ENCODE results near the gene EFCAB6. TPM values are rescaled to one million over a fixed set of nuclear protein-coding genes. Genes with fewer than 3 reads are reported as not detected.

EFCAB6 gene
- total RNA-seq, 1 experiment from 2014 or later = 0.88 TPM

DNA sequence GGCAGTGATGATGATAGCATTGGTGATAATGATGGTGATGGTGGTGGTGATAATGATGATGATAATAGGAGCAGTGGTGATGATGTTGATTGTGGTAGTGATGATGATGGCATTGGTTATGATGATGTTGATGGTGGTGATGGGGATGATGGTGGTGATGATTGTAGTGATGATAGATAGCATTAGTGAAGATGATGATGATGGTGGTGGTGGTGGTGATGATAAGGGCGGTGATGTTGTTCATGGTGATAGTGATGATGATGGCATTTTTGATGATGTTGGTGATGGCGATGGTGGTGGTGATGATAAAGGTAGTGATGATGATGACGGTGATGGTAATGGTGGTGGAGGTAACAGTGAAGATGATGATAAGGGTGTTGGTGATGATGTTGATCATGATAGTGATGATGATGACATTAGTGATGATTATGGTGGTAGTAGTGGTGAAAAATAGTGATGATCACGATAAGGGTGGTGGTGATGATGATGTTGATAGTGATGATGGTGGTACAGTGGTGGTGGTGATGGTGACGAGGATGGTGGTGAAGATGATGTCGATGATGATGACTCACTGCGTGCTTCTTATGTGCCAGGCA lies 307.3 kb downstream of the EFCAB6 start:
- DNase-seq (ENCODE audit: low spot score) = no peak

DNA sequence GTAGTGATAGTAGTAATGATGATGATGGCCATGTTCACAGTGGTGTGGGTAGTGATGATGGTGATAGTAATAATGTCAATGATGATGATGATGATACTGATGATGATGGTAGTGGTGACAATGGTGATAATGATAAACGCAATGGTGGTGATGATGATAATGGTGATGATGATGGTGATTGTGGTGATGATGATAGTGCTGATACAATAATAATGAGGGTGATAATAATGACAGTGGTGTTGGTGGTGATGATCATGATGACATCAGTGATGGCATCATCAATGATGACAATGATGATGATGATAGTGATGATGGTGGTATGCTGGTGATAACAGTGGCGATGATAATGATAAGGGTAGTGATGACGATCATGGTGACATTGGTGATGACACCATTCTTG lies 308.0 kb downstream of the EFCAB6 start:
- DNase-seq (ENCODE audit: low spot score) = no peak

DNA sequence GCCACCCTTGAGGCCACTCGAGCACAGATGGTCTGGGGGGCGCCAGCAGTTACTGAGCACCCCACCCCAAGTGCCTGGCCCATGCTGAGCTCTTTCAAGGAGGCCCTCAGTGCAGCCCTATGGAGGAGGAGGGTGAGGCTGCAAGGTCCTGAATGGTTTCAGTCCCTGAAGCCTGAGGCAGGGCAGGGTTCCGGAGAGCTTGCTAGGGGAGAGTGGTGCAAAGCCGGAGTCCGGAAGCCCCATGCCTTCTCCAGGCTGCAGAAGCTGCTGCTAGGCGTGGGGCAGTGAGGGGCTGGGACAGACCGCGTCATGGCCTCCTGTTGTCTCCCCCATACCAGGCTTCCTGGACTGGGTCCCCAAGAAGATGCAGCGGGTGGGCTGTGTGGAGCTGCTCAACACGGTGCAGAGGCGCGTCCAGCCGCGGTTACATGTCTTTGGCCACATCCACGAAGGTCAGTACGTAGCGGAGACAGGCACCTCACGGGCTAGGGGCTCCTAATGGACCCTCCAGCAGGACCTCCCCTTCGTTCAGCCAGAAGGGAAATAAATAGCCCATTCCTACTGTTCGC lies 309.7 kb downstream of the EFCAB6 start:
- DNase-seq (ENCODE audit: low spot score) = no peak

DNA sequence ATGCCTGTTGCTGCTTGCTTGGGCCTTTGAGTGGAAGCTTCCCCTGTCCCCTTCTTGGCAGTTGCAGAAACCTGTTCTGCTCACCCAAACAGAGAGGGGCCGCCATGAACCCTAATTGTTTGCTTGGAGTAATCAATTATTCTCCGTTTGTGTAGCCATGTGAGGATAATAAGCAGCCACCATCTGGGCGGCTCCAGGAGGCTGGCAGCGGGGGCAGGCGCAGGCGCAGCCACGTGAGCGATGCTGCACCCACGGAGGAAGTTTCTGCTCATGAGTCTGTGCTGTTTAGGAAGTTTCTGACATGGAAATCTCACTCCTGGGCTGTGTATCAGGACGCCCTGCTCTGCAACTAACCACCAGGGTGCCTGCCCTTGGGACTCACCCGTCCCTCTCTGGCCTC lies 310.2 kb downstream of the EFCAB6 start:
- no peak for DNase-seq (ENCODE audit: low spot score)

DNA sequence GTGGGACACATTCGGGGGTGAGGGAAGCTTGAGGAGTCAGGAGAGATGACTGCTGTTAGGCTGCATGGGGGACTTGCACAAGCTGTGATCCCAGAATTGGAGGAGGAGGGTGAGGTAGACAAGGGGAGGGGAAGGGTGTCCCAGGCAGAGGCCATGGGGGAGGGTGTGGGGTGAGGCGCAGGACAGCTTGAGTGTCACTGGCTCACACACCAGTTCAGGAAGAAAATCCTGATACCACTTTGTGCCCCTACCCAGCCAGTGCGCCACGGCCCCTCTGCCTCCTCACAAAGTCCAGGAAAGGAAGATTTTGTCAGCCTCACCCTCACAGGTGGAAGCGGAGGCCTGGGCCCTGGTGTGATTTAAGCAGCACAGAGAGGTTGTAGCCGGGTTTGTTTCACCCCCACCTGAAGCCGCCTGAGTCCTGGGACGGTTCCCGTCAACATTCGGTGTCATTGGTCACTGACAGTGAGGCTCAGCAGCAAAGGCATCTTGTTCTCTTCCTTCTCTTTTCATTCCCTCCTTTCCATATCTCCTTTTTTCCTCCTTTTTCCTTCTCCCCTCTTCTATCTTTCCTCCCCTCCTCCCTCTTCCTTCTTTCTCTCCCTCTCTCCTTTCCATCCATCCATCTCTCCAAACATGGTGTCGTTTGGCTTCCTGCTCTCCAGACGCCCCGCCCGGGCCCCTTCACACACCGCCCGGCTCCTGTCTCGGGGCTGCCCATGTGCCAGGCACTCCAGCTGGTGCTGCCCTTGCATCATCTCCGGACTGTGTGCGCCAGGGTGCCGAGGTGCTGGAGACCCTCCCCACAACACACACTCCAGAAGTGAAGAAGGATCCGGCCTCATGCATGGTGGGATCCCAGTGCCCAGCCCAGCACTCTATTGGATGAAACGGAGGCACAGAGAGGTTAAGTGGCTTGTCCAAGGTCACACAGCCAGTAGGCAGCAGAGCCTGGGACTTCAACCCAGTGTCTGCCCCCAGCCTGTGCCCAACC lies 311.0 kb downstream of the EFCAB6 start:
- no peak for DNase-seq (ENCODE audit: low spot score)

DNA sequence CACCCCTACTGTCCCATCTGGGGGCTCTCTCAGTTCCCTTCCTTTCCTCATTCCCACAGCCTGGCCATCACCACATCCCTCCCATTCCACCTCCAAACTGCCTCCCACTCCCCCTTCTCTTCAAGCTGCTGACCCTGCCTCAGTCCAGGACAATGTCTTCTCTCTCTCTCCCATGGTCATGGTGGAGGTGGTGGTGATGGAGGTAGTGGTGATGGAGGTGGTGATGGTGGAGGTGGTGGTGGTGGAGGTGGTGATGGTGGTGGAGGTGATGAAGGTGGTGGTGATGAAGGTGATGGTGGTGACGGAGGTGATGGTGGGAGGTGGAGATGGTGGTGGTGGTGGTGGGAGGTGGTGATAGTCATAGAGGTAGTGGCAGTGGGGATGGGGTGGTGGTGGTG lies 313.2 kb downstream of the EFCAB6 start:
- DNase-seq (ENCODE audit: low spot score) = no peak

DNA sequence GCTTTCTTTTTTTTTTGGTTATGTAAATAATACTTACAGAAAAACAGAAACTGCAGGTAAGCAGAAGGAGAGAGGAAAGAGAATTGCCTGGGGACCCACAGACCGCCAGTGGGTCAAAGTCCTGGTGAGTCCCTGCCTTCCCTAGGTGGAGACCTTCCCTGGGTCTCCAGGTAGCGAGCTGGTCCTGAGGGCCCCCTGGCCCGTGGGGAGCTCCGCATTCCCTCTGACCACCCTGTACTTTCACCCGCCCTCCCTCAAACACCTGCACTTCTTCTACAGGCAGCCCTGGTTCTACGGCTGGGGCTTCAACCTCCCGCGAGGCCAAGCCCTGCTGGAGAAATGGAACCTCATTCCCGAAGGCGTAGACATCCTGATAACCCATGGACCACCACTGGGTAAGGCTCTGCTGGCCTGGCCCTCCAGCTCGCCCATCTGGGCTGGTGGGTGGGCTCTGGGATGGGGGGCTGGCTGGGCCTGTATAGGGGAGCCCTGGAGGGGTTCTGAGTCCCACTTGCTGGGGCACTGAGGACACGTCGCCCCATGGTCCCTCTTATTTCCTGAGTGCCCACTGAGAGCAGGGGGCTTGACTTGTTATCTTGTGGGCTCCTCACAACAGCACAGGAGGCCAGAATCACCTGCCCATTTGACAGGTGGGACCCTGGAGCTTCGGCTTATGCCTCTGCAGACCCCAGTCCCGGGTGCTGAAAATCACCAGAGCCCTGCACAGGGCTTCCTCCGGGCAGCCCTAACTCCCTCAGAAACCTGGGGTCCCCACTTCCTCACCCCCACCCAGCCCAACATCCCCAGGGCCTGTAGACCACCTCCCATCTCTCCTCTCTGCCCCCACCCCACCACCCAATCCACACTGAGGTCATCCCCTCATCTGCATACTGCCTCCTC lies 313.9 kb downstream of the EFCAB6 start:
- DNase-seq (ENCODE audit: low spot score) = no peak

DNA sequence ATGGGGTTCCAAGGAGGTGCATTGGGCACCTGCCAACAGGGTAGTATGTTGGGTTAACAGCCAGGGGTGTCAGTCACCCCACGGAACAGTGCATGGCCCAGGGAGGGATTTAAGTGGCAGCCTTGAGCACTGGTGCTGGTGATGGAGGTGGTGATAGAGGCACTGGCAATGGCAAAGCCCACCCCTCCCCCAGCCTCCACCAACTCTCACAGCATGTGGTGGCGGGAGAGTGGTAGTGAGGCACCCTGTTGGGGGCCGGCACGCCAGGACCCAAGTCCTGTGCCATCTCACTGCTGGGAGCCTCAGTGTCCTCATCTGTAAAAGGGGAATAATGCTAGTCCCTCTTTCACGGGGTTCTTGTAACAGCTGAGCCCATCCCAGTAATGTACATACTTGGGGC lies 318.8 kb downstream of the EFCAB6 start:
- no peak for DNase-seq (ENCODE audit: low spot score)

DNA sequence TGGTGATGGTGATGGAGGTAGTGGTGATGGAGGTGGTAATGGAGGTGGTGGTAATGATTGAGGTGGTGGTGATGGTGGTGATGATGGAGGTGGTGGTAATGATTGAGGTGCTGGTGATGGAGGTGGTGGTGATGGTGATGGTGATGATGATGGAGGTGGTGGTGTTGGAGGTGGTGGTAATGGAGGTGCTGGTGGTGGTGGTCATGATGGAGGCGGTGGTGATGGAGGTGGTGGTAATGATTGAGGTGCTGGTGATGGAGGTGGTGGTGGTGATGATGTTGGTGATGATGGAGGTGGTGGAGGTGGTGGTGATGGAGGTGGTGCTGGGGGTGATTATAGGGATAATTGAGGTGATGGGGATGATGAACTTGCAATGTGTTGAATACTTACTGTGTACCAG lies 320.4 kb downstream of the EFCAB6 start:
- DNase-seq (ENCODE audit: low spot score) = no peak

DNA sequence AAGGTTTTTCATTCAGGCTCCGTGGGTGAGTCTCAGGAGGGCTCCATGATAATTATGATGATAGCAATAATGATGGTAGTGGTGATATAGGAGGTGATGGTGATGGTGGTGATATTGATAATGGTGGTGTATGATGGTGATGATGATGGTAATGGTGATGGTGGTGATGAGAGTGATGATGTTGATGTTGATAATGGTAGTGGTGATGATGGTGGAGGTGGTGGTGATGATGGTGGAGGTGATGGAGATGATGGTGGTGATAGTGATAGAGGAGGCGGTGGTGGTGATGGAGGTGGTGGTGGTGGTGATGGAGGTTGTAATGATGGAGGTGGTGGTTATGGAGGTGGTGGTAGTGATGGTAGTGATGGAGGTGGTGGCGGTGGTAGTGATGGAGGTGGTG lies 320.9 kb downstream of the EFCAB6 start:
- DNase-seq (ENCODE audit: low spot score) = no peak

DNA sequence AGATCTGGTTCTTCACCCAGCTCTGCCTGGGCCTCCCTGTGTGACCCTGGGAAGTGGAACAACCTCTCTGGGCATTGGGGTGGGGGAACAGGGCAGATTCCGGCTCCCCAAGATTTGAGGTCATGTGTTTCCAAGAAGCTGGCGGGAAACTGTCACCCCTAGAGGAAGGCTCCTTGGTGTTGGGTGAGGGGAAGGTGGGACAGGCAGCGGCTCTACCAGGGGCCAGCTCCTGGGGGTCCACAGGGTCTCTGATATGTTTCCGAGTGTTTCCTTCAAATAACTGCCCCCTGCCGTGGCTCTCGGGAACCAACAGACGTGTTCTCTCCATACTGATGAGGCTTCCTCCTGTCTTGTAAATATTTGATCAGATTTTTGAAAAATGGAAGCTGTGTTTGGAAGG lies 321.8 kb downstream of the EFCAB6 start:
- no peak for DNase-seq (ENCODE audit: low spot score)

DNA sequence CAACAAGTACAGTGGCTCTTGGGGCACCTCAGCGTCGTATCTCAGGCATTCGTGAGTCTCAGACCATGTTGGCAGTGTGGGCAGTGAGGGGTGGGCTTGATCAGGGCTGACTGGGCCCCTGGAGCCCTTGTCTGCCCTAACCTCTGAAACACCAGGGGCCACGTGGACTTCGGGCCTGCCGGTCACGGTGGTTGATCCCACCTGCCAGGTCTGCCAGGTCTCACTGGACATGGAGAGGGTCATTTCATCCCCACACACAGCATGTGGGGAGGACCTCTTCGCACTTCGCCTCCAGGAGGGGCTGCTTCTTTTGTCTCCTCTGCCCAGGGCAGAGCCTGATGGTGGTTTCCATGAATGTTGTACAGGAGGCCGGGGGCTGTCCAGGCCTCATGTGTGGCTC lies 323.2 kb downstream of the EFCAB6 start:
- DNase-seq (ENCODE audit: low spot score) = no peak

DNA sequence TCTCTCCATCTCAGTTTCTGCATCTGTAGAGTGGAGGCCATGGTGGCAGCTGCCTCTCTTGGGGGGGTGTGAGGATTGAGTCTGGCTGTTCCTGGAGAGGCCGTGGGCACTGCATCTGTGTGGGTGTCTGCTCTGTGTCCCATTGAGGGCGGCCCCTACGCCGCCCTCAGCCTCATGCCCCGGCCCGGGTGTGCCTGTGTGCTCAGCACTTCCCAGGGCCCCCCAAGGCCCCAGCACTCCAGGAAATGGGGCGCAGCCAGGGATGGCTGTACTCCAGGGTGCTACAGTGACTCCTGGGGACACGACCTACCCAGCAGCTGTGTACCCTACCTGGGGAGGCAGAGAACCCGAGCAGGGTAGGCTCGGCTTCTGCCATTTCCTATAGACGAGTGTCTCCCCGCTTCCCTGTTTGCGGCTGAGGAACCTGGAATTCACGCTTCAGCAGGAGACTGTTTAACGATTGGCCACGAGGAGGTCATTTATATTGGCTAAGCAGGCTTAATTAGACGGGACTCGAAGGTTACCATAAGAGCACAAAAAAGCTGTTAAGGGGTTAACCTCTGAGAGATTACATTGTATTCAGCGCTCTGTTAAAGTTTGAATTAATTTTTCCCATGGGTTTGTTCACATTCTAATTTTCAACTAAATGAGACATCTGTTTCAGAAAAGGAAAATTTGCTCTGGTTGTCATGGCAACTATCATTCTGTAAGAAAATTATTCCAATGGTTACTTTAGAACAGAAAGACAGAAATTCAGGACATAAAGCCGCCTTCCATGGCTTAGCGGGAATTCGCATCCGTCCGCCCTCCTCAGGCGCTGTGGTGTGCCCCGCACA lies 323.9 kb downstream of the EFCAB6 start:
- no peak for DNase-seq (ENCODE audit: low spot score)

DNA sequence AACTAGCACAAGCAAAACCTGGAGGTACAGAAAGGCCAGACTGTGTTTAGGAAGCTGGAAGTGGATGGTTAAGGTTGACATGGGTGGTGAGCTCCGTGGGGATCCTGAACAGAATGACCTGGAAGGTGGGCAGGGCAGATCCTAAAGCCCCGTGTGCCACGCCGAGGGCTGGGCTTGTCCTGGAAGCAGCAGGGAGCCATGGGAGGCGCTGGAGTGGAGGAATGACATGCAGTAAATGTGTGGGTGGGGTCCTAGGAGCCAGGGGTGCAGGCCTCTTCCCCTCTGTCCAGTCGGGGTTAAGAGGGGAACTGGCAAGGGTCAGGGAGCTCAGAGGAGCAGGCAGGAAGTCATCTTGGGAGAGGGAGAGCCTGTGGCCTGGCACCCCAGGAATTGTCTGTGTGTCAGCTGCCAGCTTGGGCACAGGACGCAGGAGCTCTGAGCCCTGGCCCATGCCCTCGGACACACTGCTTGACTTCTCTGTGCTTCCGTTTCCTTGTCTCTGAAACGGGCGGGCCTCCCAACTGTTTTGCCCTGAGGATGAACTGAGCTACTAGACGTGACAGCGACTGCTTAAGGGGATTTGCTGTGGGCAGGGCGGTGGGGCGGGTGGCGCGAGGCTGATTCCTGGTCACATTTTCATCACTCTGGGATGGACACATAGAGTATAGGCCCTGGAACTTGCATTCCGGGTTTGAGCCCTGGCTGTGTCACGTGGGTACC lies 324.6 kb downstream of the EFCAB6 start:
- DNase-seq (ENCODE audit: low spot score) = no peak

DNA sequence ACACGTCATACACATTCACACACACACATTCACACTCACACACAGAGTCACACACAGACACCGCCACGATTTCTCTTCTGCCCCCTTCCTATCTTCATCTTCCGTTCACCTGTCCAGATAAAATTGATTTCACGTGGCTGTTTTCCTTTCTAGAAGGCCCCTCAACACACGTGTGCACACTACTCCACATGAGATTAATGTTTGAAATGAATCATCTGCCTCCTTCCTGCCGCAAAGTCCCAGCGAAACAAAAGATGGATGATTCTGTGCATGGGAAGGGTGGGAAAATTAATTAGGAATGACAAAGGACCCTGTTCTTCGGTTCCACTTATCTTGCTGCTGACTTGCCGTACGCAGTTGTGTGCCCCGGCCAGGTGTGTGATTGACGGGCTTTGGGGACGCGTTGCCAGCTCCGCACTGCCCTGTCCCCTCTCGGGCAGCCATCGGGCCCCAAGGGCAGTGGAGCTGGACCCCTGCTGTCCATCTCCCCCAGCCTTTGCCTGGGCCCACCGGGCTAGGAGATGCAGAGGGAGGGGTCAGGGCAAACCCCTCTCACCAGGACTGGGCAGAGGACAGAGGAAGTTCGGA lies 326.5 kb downstream of the EFCAB6 start:
- no peak for DNase-seq (ENCODE audit: low spot score)

DNA sequence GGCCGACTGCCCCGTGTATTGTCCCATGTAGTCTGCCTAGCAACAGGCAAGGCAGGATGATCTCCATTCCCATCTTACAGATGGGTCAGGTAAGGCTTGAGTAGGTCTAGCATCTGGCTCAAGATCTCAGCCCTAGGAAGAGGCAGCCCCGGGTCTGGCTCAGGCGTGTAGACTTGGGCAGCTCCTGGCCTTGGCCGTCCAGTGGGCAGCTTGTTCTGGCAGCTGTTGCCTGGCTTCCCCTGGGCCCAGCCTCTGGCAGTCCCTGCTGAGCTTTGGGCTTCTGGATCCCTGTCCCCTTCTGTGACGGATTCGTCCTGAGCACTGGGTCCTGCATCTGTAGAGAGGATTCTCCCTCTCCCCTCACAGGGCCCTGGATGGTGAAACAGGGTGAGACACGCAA lies 327.9 kb downstream of the EFCAB6 start:
- no peak for DNase-seq (ENCODE audit: low spot score)

DNA sequence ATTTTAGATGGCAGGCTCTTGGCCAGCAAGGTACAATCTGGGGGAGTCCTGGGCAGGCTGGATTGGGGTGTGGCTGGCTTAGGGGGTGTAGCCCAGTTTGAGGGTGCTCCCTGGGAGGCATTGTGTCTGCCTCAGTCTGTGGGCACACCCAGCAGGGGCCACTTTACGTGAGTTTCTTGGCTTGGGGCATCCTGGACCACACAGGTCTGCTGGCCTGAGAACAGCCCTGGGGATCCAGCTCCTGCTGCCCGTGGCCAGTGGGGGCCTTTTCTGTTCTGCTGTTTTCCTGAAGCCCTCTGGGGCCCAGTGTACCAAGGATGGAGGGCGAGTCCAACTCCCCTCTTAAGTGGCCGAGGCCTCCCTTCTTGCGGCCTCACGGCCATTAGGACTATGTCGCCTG lies 328.4 kb downstream of the EFCAB6 start:
- no peak for DNase-seq (ENCODE audit: low spot score)

DNA sequence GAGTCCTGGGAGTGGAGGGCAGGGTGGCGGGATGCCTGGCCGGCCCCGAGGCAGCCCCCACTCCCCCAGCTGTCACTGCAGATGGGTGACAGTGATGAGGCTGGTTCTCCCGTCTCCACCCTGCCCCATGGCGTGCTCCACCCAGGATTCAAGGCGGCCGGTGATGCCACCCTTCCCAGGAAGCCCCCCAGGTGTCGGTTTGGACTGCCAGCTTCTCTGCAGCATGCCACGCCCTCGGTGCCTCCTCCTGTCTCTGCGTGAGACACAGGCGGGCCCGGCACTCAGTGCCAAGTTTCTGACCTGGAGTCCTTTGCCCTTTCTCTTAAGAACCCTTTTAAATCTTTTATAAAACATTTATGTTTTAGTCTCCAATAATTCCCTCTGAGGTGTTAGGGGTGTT lies 328.8 kb downstream of the EFCAB6 start:
- DNase-seq (ENCODE audit: low spot score) = no peak

DNA sequence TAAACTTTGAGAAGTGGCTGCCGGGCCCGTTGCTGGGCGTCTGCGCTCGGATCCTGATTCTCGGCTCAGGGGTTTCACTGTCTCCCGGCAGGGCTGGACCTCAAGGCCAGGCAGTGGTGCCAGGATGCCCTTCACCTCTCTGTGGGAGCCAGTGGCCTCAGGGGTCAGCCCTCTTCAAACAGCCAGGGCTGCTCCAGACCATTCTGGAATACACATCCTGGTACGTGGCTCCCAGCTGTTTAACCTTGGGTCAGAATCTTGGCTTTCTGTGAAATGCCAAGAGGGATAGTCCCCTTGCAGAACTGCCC lies 329.8 kb downstream of the EFCAB6 start:
- DNase-seq (ENCODE audit: low spot score) = no peak
